NCI-H2029 (cell line): ENCODE data around the gene ZBTB8B.
A peak's percentile ranks its signal among the peaks of the same experiment; 100 is the strongest.
"Not testable (repeated sequence)": the region's sequence is repeated elsewhere in the genome, so short reads cannot be mapped to it uniquely, and the experiment has no call there.

Experiments used
- DNase-seq: peaks from one replicate; lab custom pipeline; 2025; lab: John Stamatoyannopoulos, UW

Gene ZBTB8B

GRCh38 chr1:32470431-32470830, 5.6 kb downstream of the ZBTB8B start:
- no peak for DNase-seq

GRCh38 chr1:32470991-32471694, 6.3 kb downstream of the ZBTB8B start:
- DNase-seq, result no peak

GRCh38 chr1:32471695-32472362, 7.0 kb downstream of the ZBTB8B start:
- no peak for DNase-seq

- not testable (repeated sequence) for DNase-seq
Observed at GRCh38 chr1:32472966-32473365, 8.1 kb downstream of the ZBTB8B start.

GRCh38 chr1:32474954-32475353, 10.1 kb downstream of the ZBTB8B start:
- no peak for DNase-seq

GRCh38 chr1:32480003-32480402, 15.1 kb downstream of the ZBTB8B start:
- no peak for DNase-seq

GRCh38 chr1:32480761-32481160, 15.9 kb downstream of the ZBTB8B start:
- no peak for DNase-seq

- not testable (repeated sequence) for DNase-seq
Observed at GRCh38 chr1:32481788-32482187, 16.9 kb downstream of the ZBTB8B start.

GRCh38 chr1:32485554-32486255, 20.8 kb downstream of the ZBTB8B start:
- no peak for DNase-seq

- DNase-seq, result no peak
Observed at GRCh38 chr1:32486463-32487113, 21.7 kb downstream of the ZBTB8B start.

- DNase-seq, result no peak
Observed at GRCh38 chr1:32487182-32487581, 22.3 kb downstream of the ZBTB8B start.

- DNase-seq, result no peak
Observed at GRCh38 chr1:32489774-32490454, 25.0 kb downstream of the ZBTB8B start.

GRCh38 chr1:32491386-32491785, 26.5 kb downstream of the ZBTB8B start:
- no peak for DNase-seq

- no peak for DNase-seq
Observed at GRCh38 chr1:32494196-32494595, 29.3 kb downstream of the ZBTB8B start.

GRCh38 chr1:32494711-32495337, 30.0 kb downstream of the ZBTB8B start:
- DNase-seq, result no peak

- no peak for DNase-seq
Observed at GRCh38 chr1:32496127-32496526, 31.3 kb downstream of the ZBTB8B start.

- no peak for DNase-seq
Observed at GRCh38 chr1:32498751-32499150, 33.9 kb downstream of the ZBTB8B start.

- DNase-seq, result peak; percentile 44
Observed at GRCh38 chr1:32500387-32501209, 35.7 kb downstream of the ZBTB8B start.

- no peak for DNase-seq
Observed at GRCh38 chr1:32501865-32502264, 37.0 kb downstream of the ZBTB8B start.

GRCh38 chr1:32503153-32503552, 38.3 kb downstream of the ZBTB8B start:
- no peak for DNase-seq

GRCh38 chr1:32507021-32507420, 42.1 kb downstream of the ZBTB8B start:
- DNase-seq, result no peak
